ENCODE data around the gene TRIM4. TPM values are rescaled to one million over a fixed set of nuclear protein-coding genes. Genes with fewer than 3 reads are reported as not detected.

Gene TRIM4
- total RNA-seq, 1 experiment from 2014 or later, result 6.9 TPM

- Mint-ChIP-seq H3K27ac (no peak overlapping the region), H3K36me3 (ENCODE audit: insufficient read depth in 1 of 3, low read depth in 3 of 3) (peaks cover 3 to 9% (median 8%) of the 10 kb centered on the region in 3 experiments; a peak in 6 of 7 replicates), H3K4me1 (peaks cover 40 to 42% of the 10 kb centered on the region in 2 experiments), H3K27me3 (ENCODE audit: low read depth) (peaks cover 17% of the 10 kb centered on the region), H3K9me3 (no peaks in the 10 kb centered on the region), H3K4me3 (no peak overlapping the region; a peak in 1 of 5 replicates)
- H3K79me2 ChIP-seq (ENCODE audit: insufficient read depth, low read length), result no peaks in the 10 kb centered on the region
- no peak for DNase-seq
- H4K20me1 ChIP-seq (ENCODE audit: control insufficient read depth, insufficient read depth, insufficient read length), result no peaks in the 10 kb centered on the region
- no peak for TF ChIP-seq CTCF (conservative IDR thresholded peaks at IDR 0.05)
- no peak overlapping the region for H3K14ac ChIP-seq (ENCODE audit: insufficient read depth, low read length)
- no peaks in the 10 kb centered on the region; the same call in 1 of the 2 replicates for H3K4me1 ChIP-seq (ENCODE audit: insufficient read depth, low read length)
- no peaks in the 10 kb centered on the region for H3K79me1 ChIP-seq (ENCODE audit: insufficient read depth, low read depth, low read length, poor library complexity, severe bottlenecking)
- no peak overlapping the region for H2AK5ac ChIP-seq (ENCODE audit: insufficient read length, low read length)
- no peak overlapping the region for H3K56ac ChIP-seq (ENCODE audit: insufficient read length, low read depth, low read length)
- no peak overlapping the region for H2BK12ac ChIP-seq (ENCODE audit: insufficient read length, low read depth, low read length)
- H3K23me2 ChIP-seq (ENCODE audit: insufficient read length, low read depth, low read length, poor library complexity, severe bottlenecking), result peaks cover 4% of the 10 kb centered on the region
- H4K5ac ChIP-seq (ENCODE audit: insufficient read length, low read depth, low read length), result no peak overlapping the region
- H2BK15ac ChIP-seq (ENCODE audit: low read depth, low read length), result no peak overlapping the region
- H2BK120ac ChIP-seq (ENCODE audit: low read depth, low read length, poor library complexity, severe bottlenecking), result no peak overlapping the region
- H2AFZ ChIP-seq (ENCODE audit: low read length), result no peak overlapping the region
- H3K9ac ChIP-seq (ENCODE audit: extremely low read depth, insufficient read length, low read length), result no peak overlapping the region
- no peak overlapping the region for H3K4me2 ChIP-seq (ENCODE audit: insufficient read depth, insufficient read length, low read length)
- no CpG with 5 or more reads among the region's 3 CpGs for WGBS (ENCODE audit: extremely low coverage, insufficient read length, low lambda C conversion rate)
- no peak overlapping the region for H4K8ac ChIP-seq (replicated peaks; ENCODE audit: insufficient read length, low read depth, low read length)
- no peak overlapping the region for H2BK5ac ChIP-seq (ENCODE audit: insufficient read length, low read length)
- no peak overlapping the region for H3T11ph ChIP-seq (ENCODE audit: low read length)
- H3K27ac ChIP-seq (ENCODE audit: insufficient read length, low read depth, low read length), result no peak overlapping the region
- H3K9me3 ChIP-seq (ENCODE audit: control insufficient read depth, low read depth, low read length), result no peaks in the 10 kb centered on the region
- H3K23ac ChIP-seq (ENCODE audit: insufficient read length, low read depth, low read length), result no peak overlapping the region
- no peak overlapping the region for H4K91ac ChIP-seq (ENCODE audit: insufficient read length, low read depth, low read length)
- H3K27me3 ChIP-seq (ENCODE audit: insufficient read depth, low read length), result no peaks in the 10 kb centered on the region
- H3K4ac ChIP-seq (ENCODE audit: low read depth, low read length), result no peak overlapping the region
- H3K18ac ChIP-seq (ENCODE audit: insufficient read length, low read depth, low read length), result no peak overlapping the region
- H2BK20ac ChIP-seq (ENCODE audit: low read depth, low read length, poor library complexity, severe bottlenecking), result no peak overlapping the region
These were observed 11.0 kb upstream of the TRIM4 start for GRCh38 chr7:99930376-99930775.
